HG03280 (cell line): Measurements from ENCODE around the gene SDC4.

Experiments used
- ATAC-seq: cut with Tn5 transposase; IDR thresholded peaks from one replicate; pipeline ENCODE4 v1.9.1; 2021; ENCODE audit warnings: mild to moderate bottlenecking, moderate library complexity; ENCODE audit not compliant: unreplicated experiment

The SDC4 gene

GRCh38 chr20:45301824-45302271, 46.4 kb downstream of the SDC4 start:
- ATAC-seq: no peak

GRCh38 chr20:45300961-45301360, 47.3 kb downstream of the SDC4 start:
- ATAC-seq: no peak

GRCh38 chr20:45299786-45300185, 48.4 kb downstream of the SDC4 start:
- no peak for ATAC-seq

GRCh38 chr20:45297786-45298497, 50.3 kb downstream of the SDC4 start:
- ATAC-seq: no peak

GRCh38 chr20:45294659-45295058, 53.6 kb downstream of the SDC4 start:
- ATAC-seq: no peak

GRCh38 chr20:45294003-45294368, 54.2 kb downstream of the SDC4 start:
- ATAC-seq: no peak

GRCh38 chr20:45293041-45294002, 54.9 kb downstream of the SDC4 start:
- ATAC-seq: no peak

GRCh38 chr20:45292343-45292742, 55.9 kb downstream of the SDC4 start:
- no peak for ATAC-seq

- no peak for ATAC-seq
Measured at GRCh38 chr20:45291526-45291925, 56.7 kb downstream of the SDC4 start.

GRCh38 chr20:45290677-45291355, 57.4 kb downstream of the SDC4 start:
- ATAC-seq: no peak

- ATAC-seq: no peak
Measured at GRCh38 chr20:45289942-45290676, 58.1 kb downstream of the SDC4 start.

- no peak for ATAC-seq
Measured at GRCh38 chr20:45288860-45289259, 59.4 kb downstream of the SDC4 start.

- ATAC-seq: no peak
Measured at GRCh38 chr20:45288376-45288775, 59.8 kb downstream of the SDC4 start.

GRCh38 chr20:45283551-45284057, 64.6 kb downstream of the SDC4 start:
- no peak for ATAC-seq

- ATAC-seq: no peak
Measured at GRCh38 chr20:45282700-45283550, 65.3 kb downstream of the SDC4 start.

- ATAC-seq: no peak
Measured at GRCh38 chr20:45279992-45280391, 68.2 kb downstream of the SDC4 start.

- ATAC-seq: no peak
Measured at GRCh38 chr20:45275338-45275737, 72.9 kb downstream of the SDC4 start.
